HepG2 (cell line): ENCODE data around the gene IER5L. TPM values are rescaled to one million over a fixed set of nuclear protein-coding genes. Genes with fewer than 3 reads are reported as not detected.

Experiments used
- ATAC-seq: fragments of 200-7000 bp; cut with Tn5 transposase; 3 replicates; pipeline ENCODE4 v1.9.1; 2020; ENCODE audit warnings: mild to moderate bottlenecking, moderate library complexity
- BruUV-seq: library from RNA; stranded (reverse); fragments of 400-500 nt; replicated peaks from 2 replicates; lab custom pipeline; 2021; lab: Mats Ljungman, UMichigan
- CTCF ChIA-PET: fragments of 300-600 bp; formaldehyde crosslinking; extraction: SDS; loops from one replicate; lab custom pipeline; 2021; ENCODE audit warnings: low total read pairs, inconsistent platforms, low intra/inter-chr PET ratio; lab: Yijun Ruan, JAX
- POLR2A ChIA-PET: fragments of 350-600 bp; sonication (Branson Sonifier 250); formaldehyde crosslinking; loops from one replicate; lab custom pipeline; 2020; ENCODE audit warnings: antibody characterized with exemption, inconsistent platforms; lab: Yijun Ruan, JAX
- DNase-seq: peaks from one replicate; pipeline ENCODE4 v3.0.0-alpha.2; 2015; ENCODE audit warnings: low spot score
- FAIRE-seq: peaks from 3 replicates; lab custom pipeline; 2011; peaks lifted over from hg19 to GRCh38; lab: Jason Lieb, UNC
- H2AFZ ChIP-seq: one replicate; pipeline ENCODE4 v1.6.1; 2011; ENCODE audit warnings: low read length, inconsistent platforms
- H3K27ac ChIP-seq: fragments of 300-600 bp; 3 replicates; pipeline ENCODE4 v1.8.0; 2011; ENCODE audit warnings: mixed run types, mild to moderate bottlenecking, mixed read lengths, low read length, inconsistent platforms; ENCODE audit not compliant: insufficient read depth; ENCODE audit errors: extremely low read length
- H3K27me3 ChIP-seq, 2 experiments: fragments of 200-600 bp in 1 of 2; 2 replicates in 1 of 2; 3 replicates in 1 of 2; pipeline versions ENCODE4 v1.6.0 to v1.8.0; 2011; ENCODE audit warnings: low read length in 2 of 2, mild to moderate bottlenecking in 2 of 2, moderate library complexity in 2 of 2, inconsistent platforms in 1 of 2; ENCODE audit not compliant: insufficient read depth in 2 of 2, control insufficient read depth in 1 of 2
- H3K36me3 ChIP-seq, 2 experiments: fragments of 200-600 bp in 1 of 2; replicated peaks in 1 of 2; 2 replicates in 1 of 2; 3 replicates in 1 of 2; pipeline versions ENCODE4 v1.5.1 to v1.8.0; 2011; ENCODE audit warnings: low read length in 2 of 2, inconsistent platforms in 1 of 2; ENCODE audit not compliant: insufficient read depth in 2 of 2, control insufficient read depth in 1 of 2
- H3K4me1 ChIP-seq: 2 replicates; pipeline ENCODE4 v1.5.1; 2012; ENCODE audit warnings: low read length, inconsistent platforms; ENCODE audit not compliant: insufficient read depth
- H3K4me2 ChIP-seq: 2 replicates; pipeline ENCODE4 v1.6.0; 2011; ENCODE audit warnings: low read depth, low read length, inconsistent platforms
- H3K4me3 ChIP-seq, 3 experiments: fragments of 200-600 bp in 1 of 3; sonication (generic), shearing (Covaris generic) in 1 of 3; replicated peaks in 1 of 3; 2 replicates each; pipeline ENCODE4 v1.5.1; 2011 to 2016; ENCODE audit warnings: low read length in 3 of 3, inconsistent platforms in 2 of 3, low read depth in 2 of 3, mild to moderate bottlenecking in 2 of 3, control low read depth in 1 of 3, mixed read lengths in 1 of 3; ENCODE audit not compliant: insufficient read depth in 1 of 3
- H3K79me2 ChIP-seq: one replicate; pipeline ENCODE4 v1.6.1; 2011; ENCODE audit warnings: low read length, inconsistent platforms; ENCODE audit not compliant: insufficient read depth
- H3K9ac ChIP-seq: 2 replicates; pipeline ENCODE4 v1.6.0; 2011; ENCODE audit warnings: mild to moderate bottlenecking, low read depth, low read length, inconsistent platforms; ENCODE audit not compliant: insufficient read depth
- H3K9me3 ChIP-seq: 2 replicates; pipeline ENCODE4 v1.5.1; 2012; ENCODE audit warnings: mild to moderate bottlenecking, low read length
- H4K20me1 ChIP-seq: 2 replicates; pipeline ENCODE4 v1.6.0; 2011; ENCODE audit warnings: inconsistent platforms, mild to moderate bottlenecking, low read length, moderate library complexity; ENCODE audit not compliant: insufficient read depth
- AGO2 ChIP-seq: fragments of 200-400 bp; formaldehyde crosslinking; optimal IDR thresholded peaks from 2 replicates; pipeline ENCODE3; 2017; ENCODE audit warnings: mild to moderate bottlenecking, low read depth, low read length, moderate library complexity
- ZBTB20 ChIP-seq: sonication (generic); formaldehyde crosslinking; IDR thresholded peaks from 2 replicates; pipeline ENCODE4 v1.8.1; 2023; ENCODE audit warnings: missing genetic modification reagents, low read depth, mild to moderate bottlenecking, borderline replicate concordance
- ZMYM3 ChIP-seq: sonication (generic); formaldehyde crosslinking; IDR thresholded peaks from 2 replicates; pipeline ENCODE4 v1.5.1; 2020; ENCODE audit warnings: mild to moderate bottlenecking, missing genetic modification reagents
- ZNF546 ChIP-seq: sonication (generic); formaldehyde crosslinking; conservative IDR thresholded peaks from 2 replicates; pipeline ENCODE4 v1.8.1; 2023; ENCODE audit warnings: mild to moderate bottlenecking, missing genetic modification reagents
- ZNF629 ChIP-seq: sonication (generic); formaldehyde crosslinking; conservative IDR thresholded peaks from 2 replicates; pipeline ENCODE4 v1.5.0; 2020; ENCODE audit warnings: missing genetic modification reagents
- WGBS: methylation state at CpG from one replicate; pipeline ENCODE4 v1.1.6; 2017; ENCODE audit warnings: low lambda C conversion rate; 5-methylcytosine and 5-hydroxymethylcytosine counted together
- in situ Hi-C: cut with HindIII; loops from 2 replicates; pipeline ENCODE4 v1.10.0; 2017; ENCODE audit warnings: low pct_unique_long_range_greater_than_20kb; ENCODE audit not compliant: extremely low pct_ligation_motif_present
- intact Hi-C: fragments of 100-400 bp; cut with micrococcal nuclease; formaldehyde crosslinking; loops from one replicate; pipeline ENCODE4 v1.10.0; 2022; ENCODE audit not compliant: unreplicated experiment
- polyA plus RNA-seq, 8 experiments: library from polyadenylated mRNA; depleted of rRNA in 3 of 8; stranded (reverse) in 7 of 8; unstranded in 1 of 8; fragments of >200 nt; fragmentation: Illumina TruSeq in 4 of 8; extraction: Trizol in 4 of 8; gene quantifications; 2 replicates each; pipeline versions ENCODE4 v1.2.1 to v1.2.3, GENCODE V29; 2011 to 2016; ENCODE audit warnings: low read depth in 4 of 8, missing spikeins in 1 of 8, mixed read lengths in 1 of 8; ENCODE audit not compliant: insufficient read depth in 1 of 8
- total RNA-seq, 5 experiments: library from RNA; depleted of rRNA; stranded (reverse); fragments of >200 nt; fragmentation: Illumina TruSeq; extraction: Trizol; gene quantifications; 2 replicates each; pipeline ENCODE4 v1.2.3, GENCODE V29; 2016; ENCODE audit warnings: low read depth in 1 of 5

The IER5L gene
- total and polyA plus RNA-seq, 2 of the 13 experiments (the other 11 are each of a cell fraction or from before 2014, with no cell fraction given) = 1.8 to 3.3 TPM

DNA sequence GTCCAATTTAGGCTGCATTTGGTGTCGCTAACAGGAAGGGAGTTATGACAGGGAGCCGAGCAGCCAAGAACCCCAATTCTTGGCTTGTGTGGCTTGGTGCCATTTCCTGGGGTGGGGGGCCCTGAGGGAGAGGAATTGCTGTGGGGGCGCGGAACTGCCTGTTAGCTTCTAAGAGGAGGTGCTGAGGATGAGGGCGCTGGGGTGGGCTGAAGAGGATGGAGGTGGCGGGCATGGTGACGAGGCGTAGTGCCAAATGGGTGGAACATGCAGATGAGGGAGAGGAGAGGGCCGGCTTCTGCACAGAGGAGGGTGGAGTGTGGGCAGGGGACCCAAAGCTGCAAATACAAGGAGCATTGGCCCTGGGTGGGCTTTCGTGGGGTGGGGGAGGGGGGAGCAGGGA is 27.9 kb downstream of the IER5L start:
- no peak for FAIRE-seq
- BruUV-seq = no TSS peak

DNA sequence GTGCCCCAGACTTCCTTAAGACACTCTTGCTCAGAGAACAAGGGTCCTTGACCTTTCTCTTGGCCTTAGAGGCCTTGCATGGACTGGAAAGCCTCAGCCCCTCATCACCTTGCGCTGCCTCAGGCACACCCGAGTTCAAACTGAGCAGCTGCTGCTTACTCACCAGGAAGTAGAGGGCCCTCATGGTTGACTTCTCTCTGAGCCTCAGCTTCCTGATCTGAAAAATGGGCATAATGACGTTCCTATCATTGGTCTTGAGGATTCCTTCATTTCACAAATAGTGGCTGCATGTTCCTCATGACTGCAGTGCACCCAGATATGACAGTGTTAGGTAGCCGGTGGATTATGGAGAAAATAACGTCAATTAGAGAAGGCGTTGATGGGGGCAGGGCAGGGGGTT is 28.6 kb downstream of the IER5L start:
- no peaks in the 10 kb centered on the region for H3K79me2 ChIP-seq
- H3K9ac ChIP-seq = no peak overlapping the region
- CTCF ChIA-PET = no interaction called here
- intact Hi-C loops = no loop called here
- in situ Hi-C loops = no loop called here
- H3K27ac ChIP-seq = no peak overlapping the region
- H4K20me1 ChIP-seq = no peaks in the 10 kb centered on the region
- no peak overlapping the region for H3K4me2 ChIP-seq
- H3K4me1 ChIP-seq = peaks cover 17% of the 10 kb centered on the region
- no peak overlapping the region for H3K4me3 ChIP-seq
- no peak for FAIRE-seq
- H3K9me3 ChIP-seq = no peaks in the 10 kb centered on the region
- H3K36me3 ChIP-seq = peaks cover 3 to 5% of the 10 kb centered on the region in 2 experiments; a peak in 3 of 5 replicates
- no peak for ATAC-seq
- WGBS = 90% methylated on average over 6 of the region's 6 CpGs
- no peak overlapping the region for H2AFZ ChIP-seq
- BruUV-seq = no TSS peak
- H3K27me3 ChIP-seq = no peaks in the 10 kb centered on the region
- TF ChIP-seq ZNF629 (CRISPR knock-in tag) (peak; percentile 90), ZBTB20 (CRISPR knock-in tag) (no peak), ZMYM3 (CRISPR knock-in tag) (0 out of 2 replicates have a peak, but pooled peaks have one; percentile 60)
- POLR2A ChIA-PET = no interaction called here
- DNase-seq = no peak

More for the DNA sequence above, 27.9 kb downstream of the IER5L start:
- WGBS = 97% methylated on average over 9 of the region's 10 CpGs
- Histone ChIP-seq H3K27ac (no peak overlapping the region), H2AFZ (no peak overlapping the region), H3K4me1 (peaks cover 12% of the 10 kb centered on the region), H3K4me2 (no peak overlapping the region), H3K36me3 (peaks cover 3 to 5% of the 10 kb centered on the region in 2 experiments; a peak in 3 of 5 replicates), H3K4me3 (no peak overlapping the region), H3K27me3 (no peaks in the 10 kb centered on the region), H3K9ac (no peak overlapping the region), H3K9me3 (no peaks in the 10 kb centered on the region), H4K20me1 (no peaks in the 10 kb centered on the region), H3K79me2 (no peaks in the 10 kb centered on the region)
- ATAC-seq (no peak), DNase-seq (no peak)
- intact Hi-C loops = no loop called here
- ChIA-PET CTCF (no interaction called here), POLR2A (no interaction called here)
- in situ Hi-C loops = no loop called here
- TF ChIP-seq AGO2 (peak; percentile 36), ZNF546 (no peak)
